IPS-NIHi7 (cell line): Measurements from ENCODE around the gene OR10AD1.
"Not testable (repeated sequence)": the region's sequence is repeated elsewhere in the genome, so short reads cannot be mapped to it uniquely, and the experiment has no call there.

Experiments
- DNase-seq: peaks from one replicate; pipeline ENCODE4 v3.0.0; 2012; ENCODE audit warnings: mixed read lengths; ENCODE audit errors: extremely low spot score

OR10AD1 gene, protein sequence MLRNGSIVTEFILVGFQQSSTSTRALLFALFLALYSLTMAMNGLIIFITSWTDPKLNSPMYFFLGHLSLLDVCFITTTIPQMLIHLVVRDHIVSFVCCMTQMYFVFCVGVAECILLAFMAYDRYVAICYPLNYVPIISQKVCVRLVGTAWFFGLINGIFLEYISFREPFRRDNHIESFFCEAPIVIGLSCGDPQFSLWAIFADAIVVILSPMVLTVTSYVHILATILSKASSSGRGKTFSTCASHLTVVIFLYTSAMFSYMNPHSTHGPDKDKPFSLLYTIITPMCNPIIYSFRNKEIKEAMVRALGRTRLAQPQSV

DNA sequence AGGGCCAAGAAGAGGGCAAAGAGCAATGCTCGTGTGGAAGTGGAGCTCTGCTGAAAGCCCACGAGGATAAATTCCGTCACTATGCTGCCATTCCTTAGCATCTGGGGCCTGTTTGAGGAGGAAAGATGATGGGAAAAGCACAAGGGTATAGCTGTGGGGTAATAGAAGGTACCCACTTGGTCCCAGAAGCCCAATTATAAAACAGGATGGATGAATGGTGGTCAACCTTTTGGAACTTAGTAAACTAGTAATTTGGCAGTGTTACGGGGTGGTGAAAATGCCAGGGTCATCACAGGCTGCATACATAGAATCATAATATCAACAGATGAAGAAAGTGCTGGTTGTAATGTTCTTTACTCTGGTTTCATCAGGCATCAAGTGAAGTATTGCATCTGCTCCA is at the start of gene OR10AD1:
TSS of gene OR10AD1 (minus strand) at position 101 of the 400 bp plus-strand sequence. CDS start at position 101, 0 bp downstream.
- no peak for DNase-seq

DNA sequence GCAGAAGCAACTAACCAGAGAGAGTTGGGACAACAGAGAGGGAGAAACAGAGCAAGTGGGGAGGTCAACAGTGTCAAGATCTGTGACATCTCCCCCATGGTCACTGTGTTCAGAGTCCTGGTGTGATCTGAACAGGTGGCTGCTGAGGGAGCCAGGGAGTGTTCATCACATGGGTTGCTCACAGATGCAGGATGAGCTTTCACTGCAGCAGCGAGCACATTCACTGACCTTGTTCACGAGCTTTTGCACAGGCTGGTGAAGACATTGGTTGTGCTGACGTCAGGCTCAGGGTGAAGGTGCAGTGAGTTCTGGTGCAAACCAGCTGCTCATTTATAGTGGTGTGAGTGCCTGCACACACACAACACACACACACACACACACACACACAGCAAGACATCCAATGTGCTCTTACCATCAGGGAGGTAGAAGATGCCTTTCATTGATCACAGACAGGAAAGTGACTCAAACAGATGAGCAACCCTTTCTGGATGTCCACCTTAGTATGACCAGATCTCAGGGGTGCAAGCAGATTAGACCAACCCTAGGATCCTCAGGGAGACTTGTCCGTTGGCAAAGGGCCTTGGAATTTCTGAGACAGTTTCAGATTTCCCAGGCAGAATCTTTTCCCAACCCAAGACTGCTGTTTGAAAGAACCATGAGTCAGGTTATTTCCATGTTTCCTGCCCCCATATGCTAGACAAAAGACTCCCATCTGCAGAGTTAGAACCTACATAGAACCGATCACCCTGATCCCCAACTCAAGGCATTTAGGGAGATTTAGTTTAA is 44.3 kb upstream of the OR10AD1 start:
- no peak for DNase-seq

DNA sequence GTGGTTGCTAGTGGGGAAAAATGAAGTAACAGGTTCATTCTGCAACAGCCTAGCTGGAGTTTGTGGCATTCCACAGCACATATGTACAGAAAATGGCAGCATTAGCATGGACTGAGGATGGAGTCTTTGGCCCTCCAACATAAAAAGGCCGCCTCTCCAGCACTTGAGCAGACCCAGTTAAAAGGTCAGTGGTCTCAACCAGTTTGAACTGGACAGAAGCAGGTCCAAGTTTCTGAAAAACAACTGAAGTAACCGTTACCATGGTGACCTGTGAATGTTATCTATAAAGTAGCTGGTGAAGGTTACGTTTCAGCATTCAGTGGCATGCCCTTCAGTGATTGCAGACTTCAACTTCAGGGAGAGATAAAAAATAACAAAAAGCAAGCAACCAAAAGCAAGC is 34.1 kb upstream of the OR10AD1 start:
- no peak for DNase-seq

DNA sequence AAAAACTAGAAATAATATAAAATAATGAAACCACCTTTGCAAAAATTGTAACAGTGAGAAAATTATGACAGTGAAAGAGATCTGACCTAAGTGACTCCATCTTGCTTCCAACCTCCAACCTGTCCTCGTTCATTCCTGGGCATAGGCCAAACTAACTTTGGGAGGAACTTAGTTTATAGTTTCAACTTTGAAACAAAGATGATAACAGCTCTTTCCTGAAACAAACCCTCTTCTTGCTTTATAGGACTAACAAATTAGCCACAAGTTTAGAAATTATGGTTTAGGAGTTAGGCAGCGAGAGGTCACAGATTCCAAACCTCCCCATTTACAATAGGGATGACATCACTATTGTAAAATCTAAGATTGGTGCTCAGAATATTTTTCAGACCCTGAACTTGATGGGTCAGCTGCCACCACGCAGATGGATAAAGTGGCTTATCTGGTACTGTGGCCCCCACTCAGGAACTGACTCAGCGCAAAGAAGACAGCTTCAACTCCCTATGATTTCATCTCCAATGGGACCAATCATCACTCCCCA is 32.8 kb upstream of the OR10AD1 start:
- DNase-seq = no peak

DNA sequence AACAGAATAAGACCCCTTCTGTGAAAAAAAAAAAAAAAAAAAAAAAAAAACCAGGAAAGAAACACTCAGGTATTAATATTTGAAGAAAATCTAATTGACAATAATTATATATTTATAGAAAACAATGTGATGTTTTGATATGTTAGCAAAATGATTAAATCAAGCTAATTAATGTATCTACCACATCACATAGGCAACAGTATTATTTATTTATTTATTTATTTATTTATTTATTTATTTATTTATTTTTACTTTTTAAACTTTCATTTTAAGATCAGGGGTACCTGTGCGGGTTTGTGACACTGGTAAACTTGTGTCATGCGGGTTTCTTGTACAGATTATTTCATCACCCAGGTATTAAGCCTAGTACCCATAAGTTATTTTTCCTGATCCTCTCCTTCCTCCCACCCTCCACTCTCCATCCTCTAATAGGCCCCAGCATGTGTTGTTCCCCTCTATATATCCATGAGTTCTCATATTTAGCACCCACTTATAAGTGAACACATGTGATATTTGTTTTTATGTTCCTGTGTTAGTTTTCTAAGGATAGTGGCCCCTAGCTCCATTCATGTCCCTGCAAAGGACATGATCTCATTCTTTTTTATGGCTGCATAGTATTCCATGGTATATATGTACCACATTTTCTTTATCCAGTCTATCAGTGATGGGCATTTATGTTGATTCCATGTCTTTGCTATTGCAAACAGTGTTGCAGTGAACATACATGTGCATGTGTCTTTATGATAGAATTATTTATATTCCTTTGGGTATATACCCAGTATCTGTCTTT is 28.3 kb upstream of the OR10AD1 start:
- not testable (repeated sequence) for DNase-seq

DNA sequence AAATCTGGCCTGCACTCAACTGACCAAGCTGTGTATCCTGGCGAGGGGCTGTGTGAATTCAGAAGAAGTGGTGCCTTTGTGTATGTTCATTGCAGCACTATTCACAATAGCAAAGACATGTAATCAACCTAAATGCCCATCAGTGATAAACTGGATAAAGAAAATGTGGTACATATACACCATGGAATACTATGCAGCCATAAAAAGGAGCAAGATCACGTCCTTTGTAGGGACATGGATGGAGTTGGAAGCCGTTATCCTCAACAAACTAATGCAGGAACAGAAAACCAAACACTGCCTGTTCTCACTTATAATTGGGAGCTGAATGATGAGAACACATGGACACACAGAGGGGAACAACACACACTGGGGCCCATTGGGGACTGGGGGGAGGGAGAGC is 21.4 kb upstream of the OR10AD1 start:
- not testable (repeated sequence) for DNase-seq

DNA sequence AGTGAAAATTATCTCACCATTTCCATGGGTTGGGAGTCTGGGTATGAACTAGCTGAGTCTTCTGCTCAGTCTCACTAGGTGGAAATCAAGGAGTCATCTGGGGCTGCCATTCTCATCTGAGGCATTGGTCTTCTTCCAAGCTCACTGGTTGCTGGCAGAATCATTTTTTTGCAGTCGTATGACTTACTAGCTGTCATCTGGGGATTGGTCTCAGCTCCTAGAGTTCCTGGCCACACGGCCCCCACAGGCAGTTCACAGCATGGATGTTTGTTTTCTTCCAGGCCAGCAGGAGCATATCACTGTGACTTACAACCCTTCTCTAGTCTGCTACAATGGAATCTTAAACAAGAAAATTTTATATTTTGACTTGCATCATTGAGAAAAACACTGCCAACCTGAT is 18.6 kb upstream of the OR10AD1 start:
- DNase-seq = no peak

DNA sequence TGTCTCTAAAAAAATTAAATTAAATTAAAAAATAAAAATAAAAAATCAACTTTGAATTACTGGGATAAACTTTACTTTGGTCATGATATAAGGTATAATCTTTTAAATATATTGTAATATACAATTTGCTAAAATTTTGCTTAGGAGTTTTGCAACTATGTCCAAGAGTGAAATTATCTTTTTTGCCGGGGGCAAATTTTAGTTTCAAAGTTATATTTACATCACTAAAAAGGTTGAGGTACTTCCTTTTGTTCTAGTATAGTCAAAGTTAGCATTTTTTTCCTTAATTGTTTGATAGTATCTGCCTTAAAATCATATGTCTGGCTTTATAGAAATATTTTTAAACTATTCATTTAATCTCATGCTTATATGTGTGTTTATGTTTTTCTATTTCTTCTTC is 17.6 kb upstream of the OR10AD1 start:
- no peak for DNase-seq

DNA sequence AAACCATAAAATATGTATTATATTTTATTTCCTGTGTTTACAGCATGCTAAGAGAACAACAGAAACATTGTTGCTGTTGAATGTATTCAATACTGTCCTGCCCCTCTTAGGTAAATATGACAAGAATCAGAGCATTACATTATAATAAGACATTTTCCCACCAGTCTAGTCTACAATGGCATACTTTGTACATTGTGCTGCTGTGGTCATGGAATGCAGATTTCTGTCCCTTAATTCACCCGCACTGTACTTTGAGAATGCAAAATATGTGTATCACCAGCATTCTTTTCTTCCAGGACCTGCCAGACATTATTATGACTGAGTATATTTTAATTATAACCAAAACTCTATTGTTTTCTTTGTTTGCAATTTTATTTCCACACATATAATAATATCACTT is 16.5 kb upstream of the OR10AD1 start:
- no peak for DNase-seq

DNA sequence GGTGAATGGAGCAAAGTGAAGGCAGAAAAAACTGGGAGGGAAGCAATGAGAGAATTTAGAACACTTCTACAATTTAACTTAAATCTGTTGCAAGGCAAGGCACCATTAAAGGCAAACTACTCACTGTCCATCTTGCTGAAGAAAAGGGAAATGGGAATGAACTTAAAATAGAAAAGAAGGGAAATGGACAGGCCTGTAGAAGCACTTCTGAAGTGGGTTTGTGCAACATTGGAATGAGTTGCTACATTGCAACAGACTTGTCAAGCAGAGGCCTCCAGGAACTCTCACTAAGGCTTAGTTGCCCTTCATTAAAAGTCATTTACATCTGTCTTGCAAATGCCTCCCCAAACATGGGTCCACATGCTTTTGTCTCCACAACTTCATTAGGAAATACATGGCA is 13.7 kb upstream of the OR10AD1 start:
- no peak for DNase-seq

DNA sequence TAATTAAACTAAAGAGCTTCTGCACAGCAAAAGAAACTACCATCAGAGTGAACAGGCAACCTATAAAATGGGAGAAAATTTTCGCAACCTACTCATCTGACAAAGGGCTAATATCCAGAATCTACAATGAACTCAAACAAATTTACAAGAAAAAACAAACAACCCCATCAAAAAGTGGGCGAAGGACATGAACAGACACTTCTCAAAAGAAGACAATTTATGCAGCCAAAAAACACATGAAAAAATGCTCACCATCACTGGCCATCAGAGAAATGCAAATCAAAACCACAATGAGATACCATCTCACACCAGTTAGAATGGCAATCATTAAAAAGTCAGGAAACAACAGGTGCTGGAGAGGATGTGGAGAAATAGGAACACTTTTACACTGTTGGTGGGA is 6.4 kb upstream of the OR10AD1 start:
- not testable (repeated sequence) for DNase-seq

DNA sequence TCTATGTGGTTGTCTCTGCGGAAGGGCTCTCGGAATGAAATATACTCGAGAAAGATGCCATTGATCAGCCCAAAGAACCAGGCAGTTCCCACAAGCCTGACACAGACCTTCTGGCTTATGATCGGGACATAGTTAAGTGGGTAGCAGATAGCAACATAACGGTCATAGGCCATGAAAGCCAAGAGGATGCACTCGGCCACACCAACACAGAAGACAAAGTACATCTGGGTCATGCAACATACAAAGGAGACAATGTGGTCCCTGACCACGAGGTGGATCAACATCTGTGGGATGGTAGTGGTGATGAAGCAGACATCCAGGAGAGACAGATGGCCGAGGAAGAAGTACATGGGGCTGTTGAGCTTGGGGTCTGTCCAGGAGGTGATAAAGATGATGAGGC is 326 bp downstream of the OR10AD1 start:
- no peak for DNase-seq

DNA sequence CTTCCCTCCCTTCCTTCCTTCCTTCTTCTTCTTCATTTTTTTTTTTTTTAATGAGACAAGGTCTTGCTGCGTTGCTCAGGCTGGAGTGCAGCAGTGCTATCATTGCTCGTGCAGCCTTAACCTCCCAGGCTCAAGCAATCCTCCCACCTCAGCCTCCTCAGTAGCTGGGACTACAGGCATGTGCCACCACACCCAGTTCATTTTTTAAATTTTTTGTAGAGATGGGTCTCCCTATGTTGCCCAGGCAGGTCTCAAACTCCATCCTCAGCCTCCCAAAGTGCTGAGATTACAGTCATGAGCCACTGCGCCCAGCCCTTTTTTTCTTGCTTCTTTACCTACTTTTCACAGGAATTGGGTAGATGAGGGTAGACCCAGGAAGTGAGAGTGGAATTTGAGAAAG is 1.6 kb downstream of the OR10AD1 start:
- DNase-seq = no peak

DNA sequence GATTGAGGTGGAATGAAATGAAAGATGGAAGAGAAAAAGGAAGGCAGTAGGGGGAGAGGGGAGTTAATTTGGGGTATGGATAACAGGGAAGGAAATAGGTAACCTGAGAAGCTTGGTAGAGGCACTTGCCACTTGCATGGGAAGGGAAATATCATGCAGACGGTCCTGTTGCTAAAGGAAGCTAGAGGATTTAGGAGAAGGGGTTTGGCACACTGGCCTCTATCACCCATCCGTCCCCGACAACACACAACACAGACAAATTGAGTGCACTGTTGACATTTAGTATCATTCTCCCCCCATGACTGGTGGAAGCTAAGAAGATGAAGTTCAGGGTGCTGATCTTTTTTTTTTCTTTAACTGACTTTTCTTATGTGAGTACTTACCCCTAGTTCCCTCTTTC is 2.0 kb downstream of the OR10AD1 start:
- no peak for DNase-seq

DNA sequence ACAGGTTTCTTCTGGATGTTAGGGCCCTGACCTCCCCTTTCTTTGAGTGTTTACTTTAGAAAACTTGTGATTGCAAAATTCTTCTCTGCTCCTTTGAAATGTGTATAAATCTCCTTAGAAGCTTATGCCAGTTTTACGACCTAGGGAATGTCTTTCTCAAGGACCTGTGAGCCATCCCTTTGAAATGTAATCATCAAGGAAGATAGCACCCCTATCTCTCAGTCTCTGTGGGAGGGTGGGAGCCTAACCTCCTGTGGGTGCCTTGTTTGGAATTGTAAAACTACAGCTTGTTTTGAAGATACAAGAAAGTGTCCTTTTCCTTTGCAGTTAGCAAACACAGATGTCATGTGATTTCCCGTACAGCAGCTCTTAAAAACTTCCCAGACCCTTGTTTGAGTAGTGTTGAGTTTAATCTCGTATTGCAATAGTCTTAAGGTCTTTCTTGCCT is 3.3 kb downstream of the OR10AD1 start:
- DNase-seq = no peak

DNA sequence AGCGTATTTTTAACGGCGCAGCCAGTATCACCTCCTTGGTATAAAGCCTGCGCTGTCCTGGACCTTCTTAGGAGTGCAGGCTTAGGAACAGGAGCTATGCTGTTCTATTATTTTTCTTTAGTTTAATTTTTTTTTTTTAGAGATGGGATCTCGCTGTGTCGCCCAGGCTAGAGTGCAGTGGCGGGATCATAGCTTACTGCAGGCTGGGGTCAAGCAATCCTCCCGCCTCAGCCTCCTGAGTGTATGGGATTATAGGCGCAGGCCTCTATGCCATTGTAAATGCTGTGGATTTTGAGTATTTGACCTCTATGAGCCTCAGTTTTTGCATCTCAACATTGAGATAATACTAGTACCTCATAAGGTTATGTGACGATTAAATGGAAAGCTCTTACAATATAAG is 4.1 kb downstream of the OR10AD1 start:
- DNase-seq = no peak

DNA sequence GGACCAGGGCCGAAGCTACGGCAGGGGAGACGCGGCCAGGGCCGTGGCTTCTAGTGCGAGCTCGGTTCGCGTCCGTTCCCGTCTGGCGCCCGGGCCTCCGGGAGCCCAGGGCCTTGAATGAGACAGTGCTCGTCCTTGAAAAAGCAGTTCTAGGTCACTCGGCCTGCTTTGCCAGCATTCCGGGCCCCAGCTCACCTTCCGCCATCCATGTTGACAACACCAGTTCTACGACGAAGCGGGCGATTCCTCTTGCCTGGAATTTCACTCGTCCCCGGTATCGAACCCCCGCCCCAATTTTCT is 4.5 kb downstream of the OR10AD1 start:
- DNase-seq = no peak

DNA sequence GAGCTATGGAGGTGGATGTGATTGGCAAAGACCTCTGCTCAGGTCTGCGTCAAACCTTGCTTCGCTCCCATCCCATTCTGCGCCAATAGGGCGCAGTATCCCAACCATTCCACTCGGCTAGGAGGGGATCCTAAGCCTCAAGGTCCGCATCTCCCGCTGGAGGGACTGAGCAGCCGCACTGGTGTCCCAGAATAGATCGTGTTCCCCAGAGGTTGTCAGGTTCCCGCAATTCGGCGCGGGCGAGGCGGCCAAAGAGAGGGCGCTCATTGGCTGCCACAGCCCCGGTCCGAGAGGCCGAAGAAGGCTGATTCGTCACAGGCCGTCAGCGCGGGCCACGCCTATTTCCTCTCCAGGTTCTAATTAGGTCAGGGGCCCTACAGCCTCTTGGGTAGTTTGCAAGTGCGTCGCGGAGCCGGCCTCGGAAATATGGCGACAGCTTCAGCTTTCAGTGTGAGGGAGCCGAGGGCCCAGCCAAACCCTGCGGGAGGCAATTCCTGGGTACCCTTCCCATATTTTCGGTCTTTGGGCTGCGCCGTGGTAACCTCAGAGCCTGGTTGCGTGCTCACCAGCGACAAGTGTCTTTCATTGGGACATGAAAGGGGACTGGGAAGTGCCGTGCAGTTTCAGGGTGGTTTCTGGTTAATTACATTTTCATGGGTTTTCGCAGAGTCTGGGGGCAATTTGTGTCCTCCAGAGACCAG is 5.0 kb downstream of the OR10AD1 start:
- peak; percentile 93 for DNase-seq

DNA sequence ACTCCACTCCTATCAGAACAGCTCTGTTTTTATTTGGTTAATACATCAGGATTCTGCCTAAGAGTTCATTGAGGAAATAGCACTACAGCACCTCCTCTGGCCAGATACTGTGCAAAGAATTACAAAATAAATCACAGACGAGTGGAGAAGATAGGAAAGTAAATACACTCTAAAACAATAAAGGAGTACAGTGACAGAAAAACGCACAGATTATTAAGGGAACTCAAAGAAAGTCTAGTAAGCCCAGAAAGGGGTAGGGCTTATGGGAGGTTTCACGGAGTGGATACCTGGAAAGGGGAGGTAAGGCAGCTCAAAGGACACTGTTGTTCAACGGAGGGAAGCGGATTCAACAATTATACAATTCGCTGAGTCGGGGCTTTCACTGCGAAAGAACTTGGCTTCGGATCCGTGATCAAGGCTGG is 5.5 kb downstream of the OR10AD1 start:
- DNase-seq = no peak

DNA sequence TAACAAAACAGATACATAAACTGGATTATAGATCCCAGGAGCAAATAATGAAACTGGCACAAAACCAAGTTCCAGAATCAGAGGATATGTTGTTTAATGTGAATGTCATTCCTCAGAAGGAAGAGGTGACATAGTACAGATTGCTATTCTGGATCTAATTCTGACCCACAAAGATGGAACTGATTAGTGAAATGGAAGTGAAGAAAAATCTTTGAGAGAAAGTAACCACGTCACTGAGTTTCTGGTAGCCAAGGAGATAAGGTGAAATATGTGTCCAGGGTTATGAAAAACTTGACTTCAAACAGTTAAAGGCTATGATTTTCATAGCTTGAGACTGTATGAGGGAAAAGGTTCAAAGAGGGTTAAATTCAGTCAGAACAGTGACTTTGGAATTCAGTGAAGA is 8.3 kb downstream of the OR10AD1 start:
- no peak for DNase-seq

DNA sequence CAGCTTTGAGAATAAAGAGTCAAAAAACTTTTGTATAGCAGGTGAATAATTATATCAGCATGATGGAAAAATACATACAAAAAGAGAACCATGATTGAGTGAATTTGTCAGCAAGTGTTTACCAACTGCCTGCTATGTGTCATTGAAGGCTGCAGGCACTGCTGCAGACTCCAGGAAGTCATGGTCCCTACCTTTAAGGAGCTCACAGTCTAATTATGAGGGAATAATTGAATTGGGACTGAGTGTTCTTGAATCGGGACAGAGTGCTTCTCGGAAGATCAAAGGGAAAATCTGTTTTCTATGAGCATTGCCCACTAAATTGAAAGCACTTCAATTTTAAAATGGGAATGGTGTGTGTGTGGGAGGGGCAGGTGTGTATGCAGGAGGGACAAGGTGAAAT is 9.5 kb downstream of the OR10AD1 start:
- no peak for DNase-seq

DNA sequence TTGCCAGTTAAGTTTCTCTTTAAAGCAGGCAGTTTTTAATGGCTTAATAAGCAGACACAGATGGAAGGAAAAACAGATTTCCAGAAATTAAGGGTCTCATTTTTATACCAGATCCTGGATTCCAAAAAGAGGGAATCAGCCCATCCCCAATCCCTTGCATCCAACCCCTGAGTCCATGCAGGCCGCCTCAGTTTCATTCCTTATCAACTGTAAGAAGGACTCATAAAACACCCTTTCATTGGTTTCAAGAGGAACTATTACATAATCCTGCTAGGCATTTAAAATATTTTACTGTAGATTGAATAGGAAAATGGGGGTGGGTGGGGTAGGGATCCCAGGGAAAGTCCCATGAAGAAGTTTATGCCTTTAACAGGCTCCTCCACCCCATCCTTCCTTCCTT is 10.2 kb downstream of the OR10AD1 start:
- DNase-seq = no peak
